HL-60 (cell line): Measurements from ENCODE around the gene KLF16.

Source experiments
- microRNA-seq: library from miRNA; unstranded; fragments of <30 nt; microRNA quantifications from one replicate; pipeline ENCODE4, GENCODE V29; 2018

The KLF16 gene

Small RNA genes within 50 kb of the gene (microRNA-seq; reads per million reads assigned to microRNA genes)
- 1.5 reads per million for gene MIR1909
